CD4-positive, alpha-beta T cell treated with Interleukin-12 subunit alpha and Interleukin-12 subunit beta, for 1 hour (primary cell): ENCODE data around the gene C1QB.

ENCODE experiments used
- DNase-seq: peaks from one replicate; pipeline ENCODE4 v3.0.0-alpha.2; 2020

C1QB gene

DNA sequence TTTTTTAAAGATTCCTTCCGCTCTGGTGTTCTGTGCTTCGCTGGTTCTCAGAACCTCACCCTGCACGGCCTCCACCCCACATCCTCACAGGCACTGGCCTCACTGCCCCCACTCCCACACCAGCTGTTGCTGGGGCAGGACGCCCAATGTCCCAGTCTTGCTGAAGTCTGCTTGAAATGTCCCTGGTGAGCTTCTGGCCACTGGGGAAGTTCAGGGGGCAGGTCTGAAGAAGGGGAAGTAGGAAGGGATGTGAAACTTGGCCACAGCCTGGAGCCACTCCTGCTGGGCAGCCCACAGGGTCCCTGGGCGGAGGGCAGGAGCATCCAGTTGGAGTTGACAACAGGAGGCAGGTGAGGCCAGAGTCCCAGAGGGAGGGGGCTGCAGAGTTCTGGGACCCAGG is 16.7 kb upstream of the C1QB start, which contains the start of gene C1QA:
C1QA (plus strand) TSS at position 276 of the 400 bp plus-strand sequence. CDS start 989 bp downstream, outside the sequence.
- no peak for DNase-seq

GRCh38 chr1:22636927-22637326 is 16.1 kb upstream of the C1QB start:
- DNase-seq = no peak

GRCh38 chr1:22637907-22638445 is 15.1 kb upstream of the C1QB start:
- no peak for DNase-seq

GRCh38 chr1:22638476-22639234 is 14.4 kb upstream of the C1QB start:
- no peak for DNase-seq

- no peak for DNase-seq
These were observed 13.8 kb upstream of the C1QB start for GRCh38 chr1:22639286-22639685.

DNA sequence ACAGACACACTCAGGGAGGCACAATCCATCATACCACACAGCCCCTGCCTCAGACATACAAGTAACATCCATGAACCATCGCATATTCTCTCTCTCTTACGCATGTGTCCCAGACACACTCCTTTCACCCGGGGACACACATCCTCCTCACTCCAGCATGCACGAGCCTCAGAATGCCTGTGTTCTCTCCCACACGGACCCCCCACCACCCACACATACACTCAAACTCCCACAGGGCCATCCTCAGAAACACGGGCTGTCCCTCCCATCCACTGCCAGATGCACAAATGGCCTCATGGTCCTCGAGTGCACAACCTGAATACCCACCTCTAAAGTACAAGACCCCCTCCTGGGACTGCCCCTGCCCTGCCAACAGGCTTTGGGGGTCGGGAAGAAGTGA is 11.8 kb upstream of the C1QB start:
- no peak for DNase-seq

- DNase-seq = peak; percentile 61
These were observed 11.0 kb upstream of the C1QB start for GRCh38 chr1:22641906-22642636.

DNA sequence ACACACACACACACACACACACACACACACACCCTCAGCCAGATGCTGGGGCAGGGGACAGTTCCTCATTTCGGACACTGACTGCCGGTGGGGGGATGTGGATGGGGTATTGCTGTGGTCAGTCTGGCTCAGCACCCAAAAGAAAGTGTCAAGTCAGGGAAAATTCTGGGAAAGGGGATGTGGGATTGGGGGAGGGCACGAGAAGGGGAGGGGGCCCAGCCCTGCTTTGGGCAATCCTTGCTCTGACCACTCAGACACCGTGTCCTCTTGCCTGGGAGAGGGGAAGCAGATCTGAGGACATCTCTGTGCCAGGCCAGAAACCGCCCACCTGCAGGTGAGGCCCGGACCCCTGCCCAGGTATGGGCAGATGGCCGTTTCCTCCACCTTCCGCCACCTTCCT is 9.7 kb upstream of the C1QB start, which contains the start of gene C1QC:
C1QC (plus strand) TSS at position 253 of the 400 bp plus-strand sequence. CDS start 391 bp downstream, outside the sequence.
- no peak for DNase-seq

DNA sequence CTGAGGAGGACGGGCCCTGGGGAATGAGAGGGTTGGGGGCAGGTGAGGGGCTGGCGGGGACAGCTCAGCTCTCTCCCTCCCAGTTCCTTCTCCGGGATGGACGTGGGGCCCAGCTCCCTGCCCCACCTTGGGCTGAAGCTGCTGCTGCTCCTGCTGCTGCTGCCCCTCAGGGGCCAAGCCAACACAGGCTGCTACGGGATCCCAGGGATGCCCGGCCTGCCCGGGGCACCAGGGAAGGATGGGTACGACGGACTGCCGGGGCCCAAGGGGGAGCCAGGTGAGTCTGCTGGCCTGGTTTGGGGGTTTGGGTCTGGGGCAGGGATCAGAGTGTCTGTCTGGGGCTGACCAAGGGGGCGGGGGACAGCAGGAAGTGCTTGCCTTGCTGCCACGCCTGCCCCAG is 9.1 kb upstream of the C1QB start:
- no peak for DNase-seq

- DNase-seq = no peak
These were observed 7.1 kb upstream of the C1QB start for GRCh38 chr1:22645931-22646330.

DNA sequence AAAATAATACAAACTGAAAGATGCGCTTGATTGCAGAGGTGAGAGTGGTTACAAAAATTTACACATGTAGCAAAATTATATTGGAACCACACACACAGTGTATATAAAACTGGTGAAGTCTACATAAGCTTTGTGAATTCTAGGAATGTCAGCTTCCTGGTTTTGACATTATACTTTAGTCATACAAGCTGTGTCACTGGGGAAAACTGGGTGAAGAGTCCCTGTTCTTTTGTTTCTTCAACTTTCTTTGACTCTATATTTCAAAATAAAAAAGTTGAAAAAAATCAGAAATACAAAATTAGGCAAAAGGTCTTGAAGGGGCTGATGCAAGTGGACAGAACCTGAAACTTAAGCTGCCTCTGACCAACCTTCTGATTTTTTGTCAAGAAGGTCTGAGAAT is 6.7 kb upstream of the C1QB start:
- no peak for DNase-seq

DNA sequence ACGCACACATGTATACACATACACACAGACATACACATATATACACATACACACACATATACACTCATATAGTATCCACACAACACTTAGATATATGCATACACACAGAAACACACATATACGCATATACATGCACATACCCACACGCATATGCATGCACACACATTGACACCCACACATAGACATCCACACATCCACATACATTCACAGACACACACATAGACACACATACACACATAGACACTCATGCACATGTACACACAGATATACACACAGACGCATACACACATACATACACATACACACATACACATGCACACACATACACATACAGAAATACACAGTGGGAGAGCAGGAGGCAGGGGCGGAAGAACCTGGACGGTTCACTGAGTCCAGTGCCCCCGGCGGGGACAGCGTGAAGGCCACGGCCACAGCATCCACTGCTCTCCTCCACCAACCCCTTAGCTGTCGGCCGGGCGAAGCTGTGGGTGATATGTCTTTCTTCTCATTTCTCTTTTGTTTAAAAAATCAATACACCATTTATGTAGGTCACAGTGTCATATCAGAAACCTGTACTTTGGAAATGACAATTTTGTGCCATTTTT is 2.8 kb upstream of the C1QB start:
- no peak for DNase-seq

DNA sequence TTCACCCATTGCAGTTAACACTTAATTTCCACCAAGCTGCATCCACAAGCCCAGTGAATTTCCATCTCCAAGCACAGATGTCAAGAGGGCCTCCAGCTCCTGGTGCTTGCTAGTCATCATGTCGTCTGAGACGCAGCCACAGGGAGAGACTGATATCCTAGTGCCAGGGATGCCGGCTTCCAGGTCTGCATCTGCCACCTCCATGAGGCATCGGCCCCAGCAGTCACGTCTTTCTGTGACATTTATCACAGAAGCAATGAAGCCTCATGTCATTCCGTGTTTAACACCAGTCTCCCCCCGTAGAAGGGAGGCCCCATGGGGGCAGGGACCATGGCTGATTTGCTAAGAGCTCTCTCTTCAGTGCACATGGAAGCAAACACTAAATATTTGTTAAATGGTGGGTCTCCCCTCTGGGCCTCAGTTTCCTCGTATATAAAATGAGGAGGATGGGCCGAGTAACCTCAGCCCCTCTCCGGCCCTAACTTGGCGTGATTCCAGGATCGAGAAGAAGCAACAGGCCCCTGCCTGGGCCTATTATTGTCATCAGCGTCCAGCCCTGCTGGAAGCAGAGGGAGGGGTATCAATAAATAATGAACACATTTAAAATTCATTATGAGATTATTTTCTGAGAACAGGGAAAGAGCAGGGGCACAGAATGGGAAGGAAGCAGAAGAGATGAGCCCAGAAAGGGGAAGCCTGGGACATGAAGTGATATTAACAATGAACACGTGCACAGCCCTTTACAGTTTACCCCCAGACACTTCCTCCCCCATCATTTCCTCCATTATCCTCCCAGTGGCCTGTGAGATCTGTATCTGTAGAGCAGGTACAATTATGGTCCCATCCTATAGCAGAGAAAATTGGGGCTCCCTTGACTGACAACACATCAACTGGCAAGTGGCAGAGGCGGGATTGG is 837 bp upstream of the C1QB start:
- no peak for DNase-seq

DNA sequence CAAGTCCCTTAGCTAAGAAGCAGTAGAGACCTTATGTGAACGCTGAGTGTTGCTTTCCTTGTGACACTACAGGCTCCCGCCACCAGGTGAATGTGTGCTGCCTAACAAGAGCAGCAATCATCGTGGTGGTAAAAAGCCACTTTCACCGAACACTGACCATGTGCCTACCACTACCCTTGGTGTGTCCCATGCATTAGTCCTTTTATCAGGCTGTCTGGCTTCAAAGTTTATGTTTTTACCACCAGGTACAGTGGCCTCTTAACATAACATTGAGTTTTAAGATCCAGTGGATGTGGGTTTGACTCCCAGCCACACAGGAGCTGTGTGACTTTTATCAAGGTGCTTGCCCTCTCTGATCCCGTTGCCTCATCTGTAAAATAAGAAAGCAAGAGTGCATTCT is 1.7 kb downstream of the C1QB start:
- DNase-seq = no peak

DNA sequence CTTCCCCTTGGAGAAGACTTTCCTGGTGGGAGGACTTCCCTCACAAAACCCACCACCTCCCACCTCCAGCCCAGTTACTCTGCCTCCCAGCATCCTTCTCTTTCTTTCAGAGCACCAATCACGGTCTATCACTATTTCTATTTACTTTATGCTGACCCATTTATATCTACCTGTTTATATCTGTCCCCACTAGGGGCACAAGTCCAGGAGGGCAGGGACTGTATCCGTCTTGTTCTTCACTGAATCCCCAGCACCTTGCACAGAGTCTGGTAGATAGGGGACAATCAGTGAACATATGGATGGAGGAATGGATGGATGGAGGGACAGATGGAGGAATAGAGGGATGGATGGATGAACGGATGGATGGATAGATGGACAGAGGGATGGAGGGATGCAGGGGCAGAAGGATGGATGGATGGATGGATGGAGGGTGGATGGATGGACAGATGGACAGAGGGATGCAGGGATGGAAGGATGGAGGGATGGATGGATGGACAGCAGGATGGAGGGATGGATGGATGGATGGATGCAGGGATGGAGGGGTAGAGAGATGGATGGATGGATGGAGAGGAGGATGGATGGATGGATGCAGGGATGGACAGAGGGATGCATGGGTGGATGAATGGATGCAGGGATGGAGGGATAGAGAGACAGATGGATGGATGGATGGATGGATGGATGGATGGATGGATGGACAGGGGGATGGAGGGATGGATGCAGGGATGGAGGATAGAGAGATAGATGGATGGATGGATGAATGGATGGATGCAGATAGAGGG is 5.5 kb downstream of the C1QB start:
- no peak for DNase-seq

GRCh38 chr1:22660716-22661241 is 7.7 kb downstream of the C1QB start:
- DNase-seq = no peak

- DNase-seq = no peak
These were observed 8.8 kb downstream of the C1QB start for GRCh38 chr1:22661880-22662279.

DNA sequence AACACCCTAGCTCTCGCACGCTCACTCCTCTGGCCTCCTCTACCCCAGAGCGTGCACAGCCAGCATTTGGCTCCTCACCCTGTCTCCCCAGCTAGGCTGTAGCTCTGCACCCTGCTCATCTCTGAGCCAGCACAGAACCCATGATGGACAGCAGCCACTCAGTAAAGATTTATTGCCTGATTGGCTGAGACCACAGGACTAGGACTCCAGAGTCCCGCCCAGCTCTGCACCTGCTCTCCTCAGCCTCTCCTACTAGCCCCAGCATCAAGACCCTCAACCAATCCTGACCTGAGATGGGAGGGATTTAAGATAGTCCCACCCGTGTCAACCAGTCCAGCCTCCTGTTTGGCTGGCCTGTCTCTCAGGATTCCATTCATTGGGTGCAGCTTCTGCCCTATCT is 9.3 kb downstream of the C1QB start:
- DNase-seq = no peak

GRCh38 chr1:22662986-22663408 is 10.0 kb downstream of the C1QB start:
- no peak for DNase-seq

DNA sequence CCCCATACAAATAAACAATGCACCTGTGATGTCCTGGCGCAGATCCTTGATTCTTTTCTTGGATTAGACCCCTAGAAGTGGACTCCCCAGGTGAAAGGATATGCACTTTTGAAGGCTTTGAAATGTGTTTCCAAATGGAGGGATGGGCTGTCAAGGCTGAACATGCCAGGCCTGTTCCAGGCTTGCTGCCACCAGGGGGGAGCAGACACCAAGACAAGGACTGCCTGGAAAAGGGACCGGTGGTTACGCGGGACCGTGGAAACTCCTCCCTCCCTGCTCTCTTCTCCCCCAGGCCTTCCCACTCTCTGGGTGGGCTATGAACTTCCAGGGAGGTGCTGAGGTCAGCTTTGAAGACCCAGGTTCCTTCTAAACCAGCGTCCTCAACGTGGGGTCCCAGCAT is 12.7 kb downstream of the C1QB start:
- no peak for DNase-seq

DNA sequence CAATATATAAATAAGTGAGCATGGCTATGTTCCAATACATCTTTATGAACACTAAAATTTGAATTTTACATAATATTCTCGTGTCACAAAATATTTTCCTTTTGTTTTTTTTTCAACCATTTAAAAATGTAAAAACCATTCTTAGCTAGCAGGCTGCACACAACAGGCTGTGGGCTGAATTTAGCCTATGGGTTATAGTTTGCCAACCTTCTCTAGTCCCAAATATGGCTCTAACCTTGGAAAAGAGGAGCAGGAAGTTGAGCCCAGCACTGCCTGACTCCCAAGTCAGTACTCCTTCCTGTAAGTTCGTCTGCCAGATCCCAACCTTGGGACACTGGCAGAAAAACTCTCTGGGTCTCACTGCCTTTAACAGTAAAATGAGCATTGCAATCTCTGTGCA is 13.4 kb downstream of the C1QB start:
- DNase-seq = no peak
